GM12878 (cell line): ENCODE data around the gene COMMD1. TPM values are rescaled to one million over a fixed set of nuclear protein-coding genes. Genes with fewer than 3 reads are reported as not detected.

ENCODE experiments used
- ATAC-seq: fragments of 200-7000 bp; cut with Tn5 transposase; 3 replicates; pipeline ENCODE4 v1.9.1; 2020; ENCODE audit warnings: mild to moderate bottlenecking, moderate library complexity
- BruUV-seq: library from RNA; stranded (reverse); fragments of 400-500 nt; replicated peaks from 2 replicates; lab custom pipeline; 2021; lab: Mats Ljungman, UMichigan
- CTCF ChIA-PET: fragments of 300-600 bp; sonication (Branson Sonifier 250); formaldehyde crosslinking; extraction: SDS; loops from one replicate; lab custom pipeline; 2021; ENCODE audit warnings: inconsistent platforms; lab: Yijun Ruan, JAX
- POLR2A ChIA-PET: fragments of 350-600 bp; formaldehyde crosslinking; extraction: SDS; loops from one replicate; lab custom pipeline; 2021; ENCODE audit warnings: inconsistent platforms; lab: Charles Lee
- RAD21 ChIA-PET: fragments of 300-600 bp; sonication (Branson Sonifier 250); formaldehyde crosslinking; loops from one replicate; lab custom pipeline; 2023; ENCODE audit warnings: antibody characterized with exemption; ENCODE audit not compliant: unreplicated experiment; lab: Charles Lee
- SMC1A ChIA-PET: fragments of 300-600 bp; sonication (Branson Sonifier 250); formaldehyde crosslinking; loops from one replicate; lab custom pipeline; 2023; ENCODE audit not compliant: unreplicated experiment, uncharacterized antibody; lab: Charles Lee
- DNase-seq: peaks from one replicate; pipeline ENCODE4 v3.0.0-alpha.2; 2011; ENCODE audit warnings: low read depth, low spot score
- FAIRE-seq: peaks from 3 replicates; lab custom pipeline; 2011; peaks lifted over from hg19 to GRCh38; lab: Jason Lieb, UNC
- H2AFZ ChIP-seq: 2 replicates; pipeline ENCODE4 v1.6.0; 2011; ENCODE audit warnings: low read depth, low read length, control low read depth; ENCODE audit not compliant: control insufficient read depth
- H3K27ac ChIP-seq: 2 replicates; pipeline ENCODE4 v1.5.1; 2011; ENCODE audit warnings: control low read depth; ENCODE audit not compliant: control insufficient read depth, insufficient read depth
- H3K27me3 ChIP-seq, 2 experiments: replicated peaks in 1 of 2; 2 replicates each; pipeline versions ENCODE4 v1.6.0 to v1.6.1; 2011; ENCODE audit warnings: low read length in 1 of 2; ENCODE audit not compliant: control insufficient read depth in 2 of 2, insufficient read depth in 2 of 2
- H3K36me3 ChIP-seq, 2 experiments: 2 replicates each; pipeline ENCODE4 v1.5.1; 2011; ENCODE audit warnings: low read length in 1 of 2; ENCODE audit not compliant: control insufficient read depth in 2 of 2, insufficient read depth in 2 of 2
- H3K4me1 ChIP-seq: 2 replicates; pipeline ENCODE4 v1.6.1; 2011; ENCODE audit warnings: mild to moderate bottlenecking, low read length, moderate library complexity, mixed read lengths; ENCODE audit not compliant: control insufficient read depth, insufficient read depth
- H3K4me2 ChIP-seq: 2 replicates; pipeline ENCODE4 v1.6.0; 2011; ENCODE audit warnings: control low read depth; ENCODE audit not compliant: control insufficient read depth, insufficient read depth
- H3K4me3 ChIP-seq: fragments of 200-600 bp; sonication (generic); 2 replicates; pipeline ENCODE4 v1.5.1; 2016
- H3K79me2 ChIP-seq: 2 replicates; pipeline ENCODE4 v1.6.0; 2011; ENCODE audit warnings: low read length; ENCODE audit not compliant: control insufficient read depth, insufficient read depth
- H3K9ac ChIP-seq: 2 replicates; pipeline ENCODE4 v1.8.0; 2011; ENCODE audit warnings: low read length, control low read depth, mixed read lengths; ENCODE audit not compliant: control insufficient read depth, insufficient read depth
- H3K9me3 ChIP-seq: replicated peaks from 3 replicates; pipeline ENCODE4 v1.5.1; 2011; ENCODE audit warnings: mild to moderate bottlenecking, low read length; ENCODE audit not compliant: control insufficient read depth, insufficient read depth
- H4K20me1 ChIP-seq: 2 replicates; pipeline ENCODE4 v1.6.0; 2011; ENCODE audit not compliant: control insufficient read depth, insufficient read depth
- BACH1 ChIP-seq: fragments of 450-650 bp; IDR thresholded peaks from 2 replicates; pipeline ENCODE4 v1.6.1; 2017; ENCODE audit warnings: mild to moderate bottlenecking, borderline replicate concordance
- CREB1 ChIP-seq: IDR thresholded peaks from 2 replicates; pipeline ENCODE4 v1.6.1; 2012; ENCODE audit warnings: low read depth, mild to moderate bottlenecking, inconsistent platforms
- CUX1 ChIP-seq: IDR thresholded peaks from 2 replicates; pipeline ENCODE4 v1.6.1; 2012; ENCODE audit warnings: improper control_type of control experiment, low read depth, low read length; ENCODE audit not compliant: insufficient replicate concordance
- ETV6 ChIP-seq, 2 experiments: fragments of 450-650 bp in 1 of 2; IDR thresholded peaks in 1 of 2; conservative IDR thresholded peaks in 1 of 2; 2 replicates each; pipeline ENCODE4 v1.6.1; 2014; ENCODE audit warnings: antibody characterized with exemption in 1 of 2, borderline replicate concordance in 1 of 2, low read depth in 1 of 2, mild to moderate bottlenecking in 1 of 2, moderate library complexity in 1 of 2
- MLLT1 ChIP-seq: fragments of 450-650 bp; IDR thresholded peaks from 2 replicates; pipeline ENCODE4 v1.6.1; 2016; ENCODE audit warnings: mild to moderate bottlenecking
- PBX3 ChIP-seq: IDR thresholded peaks from 2 replicates; pipeline ENCODE4 v1.6.1; 2011; ENCODE audit warnings: mild to moderate bottlenecking, low read depth, low read length, moderate library complexity; ENCODE audit not compliant: insufficient replicate concordance
- SREBF2 ChIP-seq: IDR thresholded peaks from 2 replicates; pipeline ENCODE4 v1.6.1; 2012; ENCODE audit warnings: mild to moderate bottlenecking, low read length
- TCF3 ChIP-seq: IDR thresholded peaks from 2 replicates; pipeline ENCODE4 v1.6.1; 2012; ENCODE audit warnings: low read depth, mild to moderate bottlenecking, low read length, borderline replicate concordance; ENCODE audit not compliant: insufficient read depth
- ZNF687 ChIP-seq: fragments of 450-650 bp; IDR thresholded peaks from 2 replicates; pipeline ENCODE4 v1.6.1; 2017; ENCODE audit warnings: mild to moderate bottlenecking, moderate library complexity
- WGBS: methylation state at CpG from one replicate; pipeline ENCODE4 v1.1.6; 2016; ENCODE audit warnings: low lambda C conversion rate; ENCODE audit not compliant: insufficient replicate concordance, insufficient coverage; ENCODE audit errors: missing lambda C conversion rate; 5-methylcytosine and 5-hydroxymethylcytosine counted together
- in situ Hi-C: fragments of 300-500 bp; cut with MboI; formaldehyde crosslinking; loops from 9 replicates; pipeline ENCODE4 v1.14.3; 2018; ENCODE audit warnings: mixed read lengths
- intact Hi-C: fragments of 100-400 bp; cut with micrococcal nuclease; formaldehyde crosslinking; loops from one replicate; pipeline ENCODE4 v1.14.2; 2022; ENCODE audit not compliant: unreplicated experiment
- polyA plus RNA-seq, 11 experiments: library from polyadenylated mRNA; depleted of rRNA in 4 of 11; unstranded in 6 of 11; stranded (reverse) in 5 of 11; fragments of >200 nt; fragmentation: Nextera tagmentation in 4 of 11; fragmentation: Illumina TruSeq in 1 of 11; extraction: Ambion mirVana in 4 of 11; extraction: Trizol in 1 of 11; gene quantifications; 1 replicate in 1 of 11; 2 replicates in 10 of 11; pipeline versions ENCODE4 v1.2.1 to v1.2.3, GENCODE V29; 2011 to 2016; ENCODE audit warnings: inconsistent platforms in 2 of 11, missing spikeins in 2 of 11, low read depth in 1 of 11
- total RNA-seq, 4 experiments: library from RNA; depleted of rRNA in 3 of 4; stranded (reverse); fragments of >200 nt in 3 of 4; fragmentation: Illumina TruSeq in 1 of 4; extraction: Trizol in 1 of 4; gene quantifications; 2 replicates each; pipeline versions ENCODE4 v1.2.1 to v1.2.3, GENCODE V29; 2013 to 2021

COMMD1 gene
- total and polyA plus RNA-seq, 10 of the 15 experiments (the other 5 are each of a cell fraction or from before 2014, with no cell fraction given) = 39.7 to 210 (median 53.7) TPM

- Histone ChIP-seq H3K36me3 (no peaks in the 10 kb centered on the region; a peak in 2 of 4 replicates), H3K27me3 (no peaks in the 10 kb centered on the region), H2AFZ (no peak overlapping the region), H3K4me3 (no peak overlapping the region), H3K4me1 (no peaks in the 10 kb centered on the region), H3K27ac (no peak overlapping the region), H3K79me2 (no peaks in the 10 kb centered on the region; the same call in 1 of the 2 replicates), H3K9ac (no peak overlapping the region), H4K20me1 (no peaks in the 10 kb centered on the region), H3K9me3 (peaks cover 2% of the 10 kb centered on the region; the same call in 1 of the 3 replicates), H3K4me2 (no peak overlapping the region)
- in situ Hi-C loops (no loop called here), intact Hi-C loops (no loop called here)
- ChIA-PET SMC1A (interaction anchor here (1.2 kb wide), 1 partner anchor 34 kb away, joined by 3 read pairs; no protein-coding TSS in a partner anchor), CTCF (no interaction called here), POLR2A (no interaction called here), RAD21 (no interaction called here)
- 76% methylated on average over 7 of the region's 7 CpGs for WGBS
- ATAC-seq = no peak
- no peak for DNase-seq
- no TSS peak for BruUV-seq
- FAIRE-seq = no peak
- TF ChIP-seq BACH1 (no peak), SREBF2 (no peak), TCF3 (no peak), PBX3 (no peak), ETV6 (conservative IDR thresholded peaks at IDR 0.05 in 1 of 2, IDR thresholded peaks at IDR 0.05 in 1 of 2; ENCODE audit: borderline replicate concordance in 1 of 2, low read depth in 1 of 2) (no peak), MLLT1 (no peak), ZNF687 (no peak), CUX1 (no peak), CREB1 (no peak)
These were observed 54.2 kb downstream of the COMMD1 start for GRCh38 chr2:61959381-61960293.
